Activated CD4-positive, CD25-positive, alpha-beta regulatory T cell treated with anti-CD3 and anti-CD28 coated beads, Interleukin-2, amount 50 U/mL, for 72 hours (primary cell): ENCODE results near the gene SPATA24.
"Not testable (repeated sequence)": the region's sequence is repeated elsewhere in the genome, so short reads cannot be mapped to it uniquely, and the experiment has no call there.

Experiments used
- DNase-seq: peaks from one replicate; pipeline ENCODE4 v3.0.0; 2021

SPATA24 gene

GRCh38 chr5:139394123-139394653 lies 9.7 kb downstream of the SPATA24 start:
- DNase-seq = peak; percentile 63

GRCh38 chr5:139393497-139394122 lies 10.3 kb downstream of the SPATA24 start:
- no peak for DNase-seq

GRCh38 chr5:139392678-139393496 lies 11.0 kb downstream of the SPATA24 start:
- DNase-seq = peak; percentile 89

GRCh38 chr5:139392324-139392677 lies 11.6 kb downstream of the SPATA24 start:
- no peak for DNase-seq

GRCh38 chr5:139391570-139392323 lies 12.1 kb downstream of the SPATA24 start:
- no peak for DNase-seq

- DNase-seq = no peak
Measured at GRCh38 chr5:139390639-139391569, 13.0 kb downstream of the SPATA24 start.

GRCh38 chr5:139389701-139390638 lies 13.9 kb downstream of the SPATA24 start, which contains the start of gene MZB1:
Gene MZB1, minus strand, starts transcription at chr5:139389913. Its CDS starts 57 bp downstream, at chr5:139389856.
- peak; percentile 68 for DNase-seq

GRCh38 chr5:139388198-139388821 lies 15.6 kb downstream of the SPATA24 start:
- DNase-seq = no peak

- DNase-seq = no peak
Measured at GRCh38 chr5:139387611-139388197, 16.2 kb downstream of the SPATA24 start.

- not testable (repeated sequence) for DNase-seq
Measured at GRCh38 chr5:139386956-139387355, 16.9 kb downstream of the SPATA24 start.

GRCh38 chr5:139386050-139386438 lies 17.8 kb downstream of the SPATA24 start:
- DNase-seq = no peak

GRCh38 chr5:139385061-139386049 lies 18.5 kb downstream of the SPATA24 start:
- DNase-seq = no peak

GRCh38 chr5:139384591-139385051 lies 19.3 kb downstream of the SPATA24 start:
- DNase-seq = no peak

- no peak for DNase-seq
Measured at GRCh38 chr5:139383993-139384590, 19.8 kb downstream of the SPATA24 start.

GRCh38 chr5:139383275-139383992 lies 20.5 kb downstream of the SPATA24 start, which contains the start of gene SLC23A1:
Gene SLC23A1, minus strand, starts transcription at chr5:139383297. Its CDS starts 44 bp downstream, at chr5:139383253.
- peak; percentile 12 for DNase-seq

GRCh38 chr5:139382807-139383206 lies 21.1 kb downstream of the SPATA24 start:
- peak; percentile 16 for DNase-seq
